ENCODE results near the gene ZNF639.

The ZNF639 gene

GRCh38 chr3:179289295-179289694 is 33.5 kb upstream of the ZNF639 start:
- no peak overlapping the region for H2AFZ ChIP-seq (ENCODE audit: low read depth, low read length)
- H3K79me2 ChIP-seq (ENCODE audit: insufficient read depth, low read length): no peaks in the 10 kb centered on the region
- no peaks in the 10 kb centered on the region for H3K4me1 ChIP-seq (ENCODE audit: insufficient read depth, low read length)
- no peak for DNase-seq
- no peak overlapping the region for H3K9ac ChIP-seq (ENCODE audit: low read depth, low read length)
- TF ChIP-seq EZH2 (IDR thresholded peaks at IDR 0.05; ENCODE audit: borderline replicate concordance, low read depth, low read length, severe bottlenecking): no peak
- TF ChIP-seq CTCF (IDR thresholded peaks at IDR 0.05; ENCODE audit: borderline replicate concordance, extremely low read depth, low read length, poor library complexity, severe bottlenecking): no peak
- no peak for ATAC-seq (ENCODE audit: insufficient read depth, low read depth)
- H3K4me2 ChIP-seq (ENCODE audit: insufficient read depth, low read length): no peak overlapping the region
- no peaks in the 10 kb centered on the region for H3K27me3 ChIP-seq (ENCODE audit: insufficient read depth, low read length, poor library complexity)
- no peak overlapping the region for H3K4me3 ChIP-seq (ENCODE audit: low read depth in 1 of 2, low read length in 2 of 2)
- H3K36me3 ChIP-seq (ENCODE audit: insufficient read depth, low read length): no peaks in the 10 kb centered on the region
- H3K27ac ChIP-seq (ENCODE audit: low read length): no peak overlapping the region
- H3K9me3 ChIP-seq (ENCODE audit: insufficient read depth, low read length, severe bottlenecking): no peaks in the 10 kb centered on the region
- H4K20me1 ChIP-seq (ENCODE audit: insufficient read depth, low read length): no peaks in the 10 kb centered on the region

GRCh38 chr3:179292450-179292849 is 30.4 kb upstream of the ZNF639 start:
- Histone ChIP-seq H3K9ac (ENCODE audit: low read depth, low read length) (no peak overlapping the region), H3K79me2 (ENCODE audit: insufficient read depth, low read length) (no peaks in the 10 kb centered on the region), H3K36me3 (ENCODE audit: insufficient read depth, low read length) (no peaks in the 10 kb centered on the region), H3K4me1 (ENCODE audit: insufficient read depth, low read length) (no peaks in the 10 kb centered on the region), H3K9me3 (ENCODE audit: insufficient read depth, low read length, severe bottlenecking) (no peaks in the 10 kb centered on the region), H2AFZ (ENCODE audit: low read depth, low read length) (no peak overlapping the region), H3K27me3 (ENCODE audit: insufficient read depth, low read length, poor library complexity) (peaks cover 3% of the 10 kb centered on the region), H3K4me3 (ENCODE audit: low read depth in 1 of 2, low read length in 2 of 2) (no peak overlapping the region), H3K4me2 (ENCODE audit: insufficient read depth, low read length) (no peak overlapping the region), H4K20me1 (ENCODE audit: insufficient read depth, low read length) (no peaks in the 10 kb centered on the region), H3K27ac (ENCODE audit: low read length) (no peak overlapping the region)
- no peak for ATAC-seq (ENCODE audit: insufficient read depth, low read depth)
- DNase-seq: no peak
- TF ChIP-seq EZH2 (IDR thresholded peaks at IDR 0.05; ENCODE audit: borderline replicate concordance, low read depth, low read length, severe bottlenecking) (no peak), CTCF (IDR thresholded peaks at IDR 0.05; ENCODE audit: borderline replicate concordance, extremely low read depth, low read length, poor library complexity, severe bottlenecking) (no peak)

GRCh38 chr3:179297971-179298725 is 24.7 kb upstream of the ZNF639 start:
- DNase-seq: no peak
- H2AFZ ChIP-seq (ENCODE audit: low read depth, low read length): no peak overlapping the region

More at GRCh38 chr3:179297971-179298725, 24.7 kb upstream of the ZNF639 start:
- no peaks in the 10 kb centered on the region for H3K4me1 ChIP-seq (ENCODE audit: insufficient read depth, low read length)
- no peaks in the 10 kb centered on the region for H3K9me3 ChIP-seq (ENCODE audit: insufficient read depth, low read length, severe bottlenecking)
- H3K4me2 ChIP-seq (ENCODE audit: insufficient read depth, low read length): no peak overlapping the region
- no peaks in the 10 kb centered on the region for H4K20me1 ChIP-seq (ENCODE audit: insufficient read depth, low read length)
- 0 out of 3 replicates have a peak, but pooled peaks have one; percentile 55 for ATAC-seq (ENCODE audit: insufficient read depth, low read depth)
- no peaks in the 10 kb centered on the region for H3K36me3 ChIP-seq (ENCODE audit: insufficient read depth, low read length)
- H3K27ac ChIP-seq (ENCODE audit: low read length): no peak overlapping the region
- no peak overlapping the region for H3K4me3 ChIP-seq (ENCODE audit: low read depth in 1 of 2, low read length in 2 of 2)
- no peak overlapping the region for H3K9ac ChIP-seq (ENCODE audit: low read depth, low read length)
- H3K79me2 ChIP-seq (ENCODE audit: insufficient read depth, low read length): no peaks in the 10 kb centered on the region
- peaks cover 3% of the 10 kb centered on the region for H3K27me3 ChIP-seq (ENCODE audit: insufficient read depth, low read length, poor library complexity)
- TF ChIP-seq EZH2 (IDR thresholded peaks at IDR 0.05; ENCODE audit: borderline replicate concordance, low read depth, low read length, severe bottlenecking): no peak
- no peak for TF ChIP-seq CTCF (IDR thresholded peaks at IDR 0.05; ENCODE audit: borderline replicate concordance, extremely low read depth, low read length, poor library complexity, severe bottlenecking)

All from DND-41 (cell line).